ENCODE data around the gene VAT1. TPM values are rescaled to one million over a fixed set of nuclear protein-coding genes. Genes with fewer than 3 reads are reported as not detected.

The VAT1 gene
- total RNA-seq, 1 donor from 2014 or later, result 439 TPM

DNA sequence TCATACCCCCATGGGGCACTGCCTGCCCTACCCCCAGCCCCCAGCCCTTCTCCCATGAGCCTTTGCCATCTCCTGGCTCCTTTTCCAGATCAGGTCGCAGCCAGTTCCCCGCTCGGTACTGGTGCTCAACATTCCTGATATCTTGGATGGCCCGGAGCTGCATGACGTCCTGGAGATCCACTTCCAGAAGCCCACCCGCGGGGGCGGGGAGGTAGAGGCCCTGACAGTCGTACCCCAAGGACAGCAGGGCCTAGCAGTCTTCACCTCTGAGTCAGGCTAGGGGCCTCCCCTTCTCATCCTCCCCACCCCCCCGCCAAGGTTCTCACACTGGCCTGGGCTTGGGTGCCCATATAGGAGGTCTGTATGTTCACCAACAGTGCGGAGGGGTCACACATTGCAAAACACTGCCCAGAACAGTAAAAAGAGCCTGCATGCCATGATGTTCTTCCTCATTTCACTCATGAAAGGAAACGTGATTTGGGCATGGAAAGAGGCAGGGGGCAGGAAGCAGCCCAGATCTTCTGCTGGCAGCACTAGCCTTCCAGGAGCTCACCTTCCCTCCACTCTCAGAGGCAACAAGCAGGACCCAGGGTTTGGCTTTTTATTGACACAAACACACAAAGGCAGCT lies 8.1 kb downstream of the VAT1 start:
- TF ChIP-seq, protein P1, sequence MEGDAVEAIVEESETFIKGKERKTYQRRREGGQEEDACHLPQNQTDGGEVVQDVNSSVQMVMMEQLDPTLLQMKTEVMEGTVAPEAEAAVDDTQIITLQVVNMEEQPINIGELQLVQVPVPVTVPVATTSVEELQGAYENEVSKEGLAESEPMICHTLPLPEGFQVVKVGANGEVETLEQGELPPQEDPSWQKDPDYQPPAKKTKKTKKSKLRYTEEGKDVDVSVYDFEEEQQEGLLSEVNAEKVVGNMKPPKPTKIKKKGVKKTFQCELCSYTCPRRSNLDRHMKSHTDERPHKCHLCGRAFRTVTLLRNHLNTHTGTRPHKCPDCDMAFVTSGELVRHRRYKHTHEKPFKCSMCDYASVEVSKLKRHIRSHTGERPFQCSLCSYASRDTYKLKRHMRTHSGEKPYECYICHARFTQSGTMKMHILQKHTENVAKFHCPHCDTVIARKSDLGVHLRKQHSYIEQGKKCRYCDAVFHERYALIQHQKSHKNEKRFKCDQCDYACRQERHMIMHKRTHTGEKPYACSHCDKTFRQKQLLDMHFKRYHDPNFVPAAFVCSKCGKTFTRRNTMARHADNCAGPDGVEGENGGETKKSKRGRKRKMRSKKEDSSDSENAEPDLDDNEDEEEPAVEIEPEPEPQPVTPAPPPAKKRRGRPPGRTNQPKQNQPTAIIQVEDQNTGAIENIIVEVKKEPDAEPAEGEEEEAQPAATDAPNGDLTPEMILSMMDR (IDR thresholded peaks at IDR 0.05), result no peak
- Mint-ChIP-seq H3K36me3 (ENCODE audit: unreplicated experiment) (peaks cover 31% of the 10 kb centered on the region), H3K27ac (ENCODE audit: unreplicated experiment) (no peak overlapping the region), H3K4me3 (ENCODE audit: unreplicated experiment) (no peak overlapping the region), H3K27me3 (ENCODE audit: unreplicated experiment) (no peaks in the 10 kb centered on the region), H3K9me3 (ENCODE audit: unreplicated experiment) (no peaks in the 10 kb centered on the region), H3K4me1 (ENCODE audit: unreplicated experiment) (peaks cover 19% of the 10 kb centered on the region)
- no peak for DNase-seq (ENCODE audit: extremely low spot score, unreplicated experiment)

DNA sequence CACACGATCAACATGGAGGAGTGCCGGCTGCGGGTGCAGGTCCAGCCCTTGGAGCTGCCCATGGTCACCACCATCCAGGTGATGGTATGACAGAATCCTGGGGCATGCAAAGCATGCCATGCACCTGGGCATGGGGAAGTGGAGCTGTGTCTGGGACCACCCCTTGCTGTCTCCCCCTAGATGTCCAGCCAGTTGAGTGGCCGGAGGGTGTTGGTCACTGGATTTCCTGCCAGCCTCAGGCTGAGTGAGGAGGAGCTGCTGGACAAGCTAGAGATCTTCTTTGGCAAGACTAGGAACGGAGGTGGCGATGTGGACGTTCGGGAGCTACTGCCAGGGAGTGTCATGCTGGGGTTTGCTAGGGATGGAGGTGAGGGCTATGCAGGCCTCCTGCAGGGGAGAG lies 8.9 kb downstream of the VAT1 start:
- TF ChIP-seq, protein P1 (IDR thresholded peaks at IDR 0.05), result no peak
- Mint-ChIP-seq H3K36me3 (ENCODE audit: unreplicated experiment) (peaks cover 28% of the 10 kb centered on the region), H3K27me3 (ENCODE audit: unreplicated experiment) (no peaks in the 10 kb centered on the region), H3K27ac (ENCODE audit: unreplicated experiment) (peak overlapping the region; percentile 5), H3K4me3 (ENCODE audit: unreplicated experiment) (no peak overlapping the region), H3K9me3 (ENCODE audit: unreplicated experiment) (no peaks in the 10 kb centered on the region), H3K4me1 (ENCODE audit: unreplicated experiment) (peaks cover 19% of the 10 kb centered on the region)
- no peak for DNase-seq (ENCODE audit: extremely low spot score, unreplicated experiment)

DNA sequence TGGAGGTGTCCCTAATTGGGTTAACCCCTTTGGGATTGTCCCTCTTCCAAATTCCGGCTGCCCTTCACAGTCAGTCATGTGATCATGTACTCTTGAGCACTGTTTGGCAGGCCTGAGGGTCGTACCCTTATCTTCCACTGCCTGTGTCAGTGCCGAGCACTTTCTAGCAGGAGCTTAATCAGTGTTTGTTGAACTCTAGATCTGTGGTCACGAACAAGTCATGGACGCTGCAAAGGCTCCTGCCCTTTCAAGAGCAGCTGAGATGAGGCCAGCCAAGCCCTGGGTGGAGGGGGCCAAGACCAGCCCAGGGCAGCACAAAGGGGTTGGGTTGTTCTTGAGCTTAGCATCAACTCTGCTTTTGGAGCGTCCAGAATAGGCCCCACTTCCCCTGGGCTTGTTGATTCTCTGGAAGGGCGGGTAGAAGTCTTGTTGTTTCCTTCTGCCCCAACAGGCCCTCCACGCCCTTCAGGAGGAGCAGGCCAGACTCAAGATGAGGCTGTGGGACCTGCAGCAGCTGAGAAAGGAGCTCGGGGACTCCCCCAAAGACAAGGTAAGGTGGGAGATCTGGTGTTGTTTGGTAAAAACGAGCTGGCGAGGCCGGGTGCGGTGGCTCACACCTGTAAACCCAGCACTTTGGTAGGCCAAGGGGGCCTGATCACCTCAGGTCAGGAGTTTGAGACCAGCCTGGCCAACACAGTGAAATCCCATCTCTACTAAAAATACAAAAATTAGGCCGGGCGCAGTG lies 10.3 kb downstream of the VAT1 start:
- Mint-ChIP-seq H3K4me1 (ENCODE audit: unreplicated experiment) (peaks cover 20% of the 10 kb centered on the region), H3K36me3 (ENCODE audit: unreplicated experiment) (peaks cover 21% of the 10 kb centered on the region), H3K27me3 (ENCODE audit: unreplicated experiment) (no peaks in the 10 kb centered on the region), H3K9me3 (ENCODE audit: unreplicated experiment) (no peaks in the 10 kb centered on the region), H3K4me3 (ENCODE audit: unreplicated experiment) (no peak overlapping the region), H3K27ac (ENCODE audit: unreplicated experiment) (no peak overlapping the region)
- no peak for DNase-seq (ENCODE audit: extremely low spot score, unreplicated experiment)
- TF ChIP-seq, protein P1 (IDR thresholded peaks at IDR 0.05), result no peak

DNA sequence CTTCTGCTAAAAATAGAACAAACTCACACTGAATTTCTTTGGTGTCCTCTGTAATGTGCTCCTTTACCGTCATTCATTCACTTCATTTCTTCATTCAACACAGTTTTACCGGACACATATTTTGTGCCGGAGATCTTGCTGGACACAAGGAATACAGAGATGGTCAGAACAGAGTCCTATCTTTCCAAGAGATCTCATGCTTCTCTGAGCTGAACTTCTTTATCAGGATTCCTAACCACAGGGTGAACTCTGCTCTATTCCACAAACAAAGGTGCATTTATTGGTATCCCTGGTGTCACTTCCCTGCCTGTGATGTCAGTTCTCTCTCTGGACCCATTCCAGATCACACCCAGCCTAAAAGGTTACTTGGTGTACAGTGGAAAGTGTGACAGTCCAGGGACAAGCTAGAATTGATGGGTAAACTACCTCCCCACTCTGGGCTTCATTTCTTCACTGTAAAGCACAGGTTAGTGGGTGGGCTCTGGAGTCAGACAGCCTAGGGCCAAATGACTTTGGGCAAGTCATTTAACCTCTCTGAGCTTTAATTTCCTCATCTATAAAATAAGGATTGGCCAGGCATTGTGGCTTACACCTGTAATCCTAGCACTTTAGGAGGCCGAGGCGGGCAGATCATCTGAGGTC lies 11.4 kb downstream of the VAT1 start:
- no peak overlapping the region for H3K4me3 Mint-ChIP-seq (ENCODE audit: unreplicated experiment)
- no peaks in the 10 kb centered on the region for H3K9me3 Mint-ChIP-seq (ENCODE audit: unreplicated experiment)
- H3K27me3 Mint-ChIP-seq (ENCODE audit: unreplicated experiment), result no peaks in the 10 kb centered on the region
- no peak overlapping the region for H3K27ac Mint-ChIP-seq (ENCODE audit: unreplicated experiment)
- H3K4me1 Mint-ChIP-seq (ENCODE audit: unreplicated experiment), result peaks cover 27% of the 10 kb centered on the region
- TF ChIP-seq, protein P1 (IDR thresholded peaks at IDR 0.05), result no peak
- no peak for DNase-seq (ENCODE audit: extremely low spot score, unreplicated experiment)
- peaks cover 19% of the 10 kb centered on the region for H3K36me3 Mint-ChIP-seq (ENCODE audit: unreplicated experiment)

Data from osteocyte (in vitro differentiated cells).